ENCODE results near the gene ROBO1.

ROBO1 gene

GRCh38 chr3:78604341-78604740 lies 1163.5 kb downstream of the ROBO1 start:
- H3K27ac Mint-ChIP-seq, result no peak overlapping the region
- H3K9me3 Mint-ChIP-seq, result peaks cover 13% of the 10 kb centered on the region
- no peaks in the 10 kb centered on the region for H3K4me1 Mint-ChIP-seq (ENCODE audit: low read depth)
- no peaks in the 10 kb centered on the region for H3K36me3 Mint-ChIP-seq (ENCODE audit: low read depth)
- H3K4me3 Mint-ChIP-seq, result no peak overlapping the region
- H3K27me3 Mint-ChIP-seq (ENCODE audit: low read depth), result no peaks in the 10 kb centered on the region

GRCh38 chr3:78601249-78601648 lies 1166.5 kb downstream of the ROBO1 start:
- H3K4me1 Mint-ChIP-seq (ENCODE audit: low read depth), result no peaks in the 10 kb centered on the region
- no peak overlapping the region for H3K27ac Mint-ChIP-seq
- peaks cover 7% of the 10 kb centered on the region for H3K9me3 Mint-ChIP-seq
- H3K27me3 Mint-ChIP-seq (ENCODE audit: low read depth), result no peaks in the 10 kb centered on the region
- no peak overlapping the region for H3K4me3 Mint-ChIP-seq
- no peaks in the 10 kb centered on the region for H3K36me3 Mint-ChIP-seq (ENCODE audit: low read depth)

GRCh38 chr3:78589778-78590177 lies 1178.0 kb downstream of the ROBO1 start:
- H3K4me1 Mint-ChIP-seq (ENCODE audit: low read depth), result no peaks in the 10 kb centered on the region
- H3K27ac Mint-ChIP-seq, result no peak overlapping the region
- H3K4me3 Mint-ChIP-seq, result no peak overlapping the region
- no peaks in the 10 kb centered on the region for H3K36me3 Mint-ChIP-seq (ENCODE audit: low read depth)
- H3K9me3 Mint-ChIP-seq, result peaks cover 18% of the 10 kb centered on the region
- no peaks in the 10 kb centered on the region for H3K27me3 Mint-ChIP-seq (ENCODE audit: low read depth)

GRCh38 chr3:78588906-78589621 lies 1178.7 kb downstream of the ROBO1 start:
- H3K27me3 Mint-ChIP-seq (ENCODE audit: low read depth), result no peaks in the 10 kb centered on the region
- no peaks in the 10 kb centered on the region for H3K4me1 Mint-ChIP-seq (ENCODE audit: low read depth)
- H3K27ac Mint-ChIP-seq, result no peak overlapping the region
- H3K36me3 Mint-ChIP-seq (ENCODE audit: low read depth), result no peaks in the 10 kb centered on the region
- H3K4me3 Mint-ChIP-seq, result no peak overlapping the region
- peaks cover 18% of the 10 kb centered on the region for H3K9me3 Mint-ChIP-seq

GRCh38 chr3:78580681-78581080 lies 1187.1 kb downstream of the ROBO1 start:
- H3K9me3 Mint-ChIP-seq, result peaks cover 8% of the 10 kb centered on the region
- H3K4me1 Mint-ChIP-seq (ENCODE audit: low read depth), result no peaks in the 10 kb centered on the region
- no peak overlapping the region for H3K27ac Mint-ChIP-seq
- no peaks in the 10 kb centered on the region for H3K27me3 Mint-ChIP-seq (ENCODE audit: low read depth)
- no peaks in the 10 kb centered on the region for H3K36me3 Mint-ChIP-seq (ENCODE audit: low read depth)
- H3K4me3 Mint-ChIP-seq, result no peak overlapping the region

- Mint-ChIP-seq H3K36me3 (ENCODE audit: low read depth) (no peaks in the 10 kb centered on the region), H3K4me1 (ENCODE audit: low read depth) (no peaks in the 10 kb centered on the region), H3K9me3 (peaks cover 8% of the 10 kb centered on the region), H3K27me3 (ENCODE audit: low read depth) (no peaks in the 10 kb centered on the region), H3K27ac (no peak overlapping the region), H3K4me3 (no peak overlapping the region)
Observed at GRCh38 chr3:78571486-78571885, 1196.3 kb downstream of the ROBO1 start.

GRCh38 chr3:78570496-78570895 lies 1197.3 kb downstream of the ROBO1 start:
- Mint-ChIP-seq H3K27me3 (ENCODE audit: low read depth) (no peaks in the 10 kb centered on the region), H3K27ac (no peak overlapping the region), H3K9me3 (peaks cover 8% of the 10 kb centered on the region), H3K4me3 (no peak overlapping the region), H3K36me3 (ENCODE audit: low read depth) (no peaks in the 10 kb centered on the region), H3K4me1 (ENCODE audit: low read depth) (no peaks in the 10 kb centered on the region)

- no peaks in the 10 kb centered on the region for H3K27me3 Mint-ChIP-seq (ENCODE audit: low read depth)
- H3K9me3 Mint-ChIP-seq, result peaks cover 8% of the 10 kb centered on the region
- no peak overlapping the region for H3K27ac Mint-ChIP-seq
Observed at GRCh38 chr3:78569804-78570203, 1198.0 kb downstream of the ROBO1 start.

GRCh38 chr3:78565712-78566111 lies 1202.1 kb downstream of the ROBO1 start:
- Mint-ChIP-seq H3K4me1 (ENCODE audit: low read depth) (no peaks in the 10 kb centered on the region), H3K4me3 (no peak overlapping the region), H3K27me3 (ENCODE audit: low read depth) (no peaks in the 10 kb centered on the region), H3K9me3 (peaks cover 5% of the 10 kb centered on the region), H3K27ac (no peak overlapping the region), H3K36me3 (ENCODE audit: low read depth) (no peaks in the 10 kb centered on the region)

More at GRCh38 chr3:78569804-78570203, 1198.0 kb downstream of the ROBO1 start:
- Mint-ChIP-seq H3K4me1 (ENCODE audit: low read depth) (no peaks in the 10 kb centered on the region), H3K4me3 (no peak overlapping the region), H3K36me3 (ENCODE audit: low read depth) (no peaks in the 10 kb centered on the region)

GRCh38 chr3:78562328-78562727 lies 1205.5 kb downstream of the ROBO1 start:
- H3K4me1 Mint-ChIP-seq (ENCODE audit: low read depth), result no peaks in the 10 kb centered on the region
- H3K27me3 Mint-ChIP-seq (ENCODE audit: low read depth), result no peaks in the 10 kb centered on the region
- no peak overlapping the region for H3K4me3 Mint-ChIP-seq
- no peaks in the 10 kb centered on the region for H3K36me3 Mint-ChIP-seq (ENCODE audit: low read depth)
- no peaks in the 10 kb centered on the region for H3K9me3 Mint-ChIP-seq
- H3K27ac Mint-ChIP-seq, result no peak overlapping the region
